IPS DF 6.9 (cell line): ENCODE data around the gene C1orf141.

Source experiments
- DNase-seq: peaks from one replicate; pipeline ENCODE4 v3.0.0-alpha.2; 2013; ENCODE audit warnings: low read depth, low spot score
- H3K27ac ChIP-seq: one replicate; pipeline ENCODE4 v1.5.1; 2013; ENCODE audit warnings: low read length, control low read depth
- H3K27me3 ChIP-seq: 2 replicates; pipeline ENCODE4 v1.6.1; 2013; ENCODE audit warnings: mild to moderate bottlenecking, low read length; ENCODE audit not compliant: control insufficient read depth, insufficient read depth
- H3K36me3 ChIP-seq: 2 replicates; pipeline ENCODE4 v1.6.1; 2013; ENCODE audit warnings: low read length; ENCODE audit not compliant: control insufficient read depth, insufficient read depth
- H3K4me1 ChIP-seq: 2 replicates; pipeline ENCODE4 v1.6.1; 2013; ENCODE audit warnings: low read length; ENCODE audit not compliant: control insufficient read depth, insufficient read depth
- H3K4me3 ChIP-seq: 2 replicates; pipeline ENCODE4 v1.5.1; 2013; ENCODE audit warnings: mild to moderate bottlenecking, low read length
- H3K9me3 ChIP-seq: 2 replicates; pipeline ENCODE4 v1.6.1; 2013; ENCODE audit warnings: low read length, inconsistent platforms; ENCODE audit not compliant: control insufficient read depth, insufficient read depth
- WGBS: extraction: QIAGEN DNeasy Blood & Tissue Kit; methylation state at CpG from one replicate; pipeline ENCODE4 v1.1.7; 2013; ENCODE audit warnings: mixed read lengths, missing lambda C conversion rate; ENCODE audit not compliant: insufficient read length, insufficient coverage; 5-methylcytosine and 5-hydroxymethylcytosine counted together

C1orf141 gene

DNA sequence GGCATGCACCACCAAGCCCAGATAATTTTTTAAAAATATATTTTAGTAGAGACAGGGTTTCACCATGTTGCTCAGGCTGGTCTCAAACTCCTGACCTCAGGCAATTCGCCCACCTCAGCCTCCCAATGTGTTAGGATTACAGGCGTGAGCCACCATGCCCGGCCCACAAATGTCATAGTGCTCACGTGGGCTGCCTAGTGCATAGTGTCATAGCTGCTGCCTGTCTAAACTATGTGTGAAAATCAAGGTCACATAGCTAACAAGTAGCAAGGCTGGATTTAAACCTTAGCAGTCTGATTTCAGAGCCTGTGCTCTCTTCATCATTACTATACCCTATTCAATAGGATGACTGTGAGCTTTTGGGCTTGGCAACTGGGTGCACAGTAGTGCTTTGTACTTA lies 10.3 kb downstream of the C1orf141 start:
- H3K4me3 ChIP-seq, result no peak overlapping the region
- no peaks in the 10 kb centered on the region for H3K9me3 ChIP-seq
- DNase-seq, result no peak
- no peaks in the 10 kb centered on the region for H3K27me3 ChIP-seq
- whole genome bisulfite sequencing, result no CpG with 5 or more reads among the region's 4 CpGs
- no peaks in the 10 kb centered on the region for H3K36me3 ChIP-seq
- no peak overlapping the region for H3K27ac ChIP-seq
- H3K4me1 ChIP-seq, result no peaks in the 10 kb centered on the region

DNA sequence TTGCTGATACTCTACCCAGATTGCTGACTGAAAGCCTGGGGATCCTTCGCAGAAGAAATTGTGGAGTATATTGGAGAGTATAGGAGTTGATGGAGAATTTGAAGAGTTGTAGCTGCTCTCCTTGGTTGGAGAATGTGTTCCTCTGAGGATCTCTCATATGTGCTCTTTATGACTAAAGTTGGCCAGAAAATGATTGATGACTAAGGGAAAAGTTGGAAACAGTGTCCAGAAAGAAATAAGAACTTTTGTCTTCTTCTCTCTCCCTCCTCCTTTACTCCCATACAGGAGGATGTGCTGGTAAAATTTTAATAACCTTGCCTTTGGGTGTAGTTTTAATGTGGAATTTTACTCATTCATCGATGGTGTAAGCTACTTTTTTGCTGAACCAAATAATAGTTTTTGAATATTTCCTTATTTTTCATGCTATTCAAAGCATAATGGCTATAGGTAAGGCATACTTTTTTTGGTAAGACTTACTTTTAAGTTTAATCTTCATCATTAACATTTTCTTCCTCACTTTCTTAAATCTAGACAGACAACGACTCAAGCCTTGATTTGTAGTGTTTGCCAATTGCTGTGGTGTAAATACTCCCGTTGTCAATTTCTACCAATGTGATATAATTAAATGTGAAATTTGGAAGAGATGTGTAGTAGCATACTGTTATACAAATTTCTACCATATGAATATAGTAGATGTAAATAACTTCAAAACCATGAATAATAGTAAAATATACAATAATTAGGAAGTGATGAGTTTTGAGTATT lies 13.7 kb downstream of the C1orf141 start:
- Histone ChIP-seq H3K27ac (no peak overlapping the region), H3K4me1 (no peaks in the 10 kb centered on the region), H3K9me3 (no peaks in the 10 kb centered on the region), H3K27me3 (no peaks in the 10 kb centered on the region), H3K36me3 (no peaks in the 10 kb centered on the region), H3K4me3 (no peak overlapping the region)
- WGBS, result no CpG with 5 or more reads among the region's 4 CpGs
- DNase-seq, result no peak

DNA sequence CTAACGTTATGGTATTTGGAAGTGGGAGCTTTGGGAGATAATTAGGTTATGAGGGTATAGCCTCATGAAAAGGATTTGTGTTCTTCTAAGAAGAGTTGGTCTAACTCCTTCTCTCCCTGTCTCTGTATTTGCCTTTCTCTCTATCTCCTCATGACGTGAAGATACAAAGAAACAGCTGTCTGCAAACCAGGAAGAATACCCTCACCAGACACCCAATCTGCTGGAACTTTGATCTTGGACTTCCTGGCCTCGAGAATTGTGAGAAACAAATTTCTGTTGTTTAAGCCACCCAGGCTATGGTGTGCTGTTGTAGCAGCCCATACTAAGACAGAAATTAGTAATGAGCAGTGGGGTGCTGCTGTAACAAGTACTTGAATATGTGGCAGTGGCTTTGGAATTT lies 16.1 kb downstream of the C1orf141 start:
- Histone ChIP-seq H3K9me3 (no peaks in the 10 kb centered on the region), H3K27me3 (no peaks in the 10 kb centered on the region), H3K27ac (no peak overlapping the region), H3K4me3 (no peak overlapping the region), H3K4me1 (no peaks in the 10 kb centered on the region), H3K36me3 (no peaks in the 10 kb centered on the region)
- no peak for DNase-seq
- WGBS, result no CpG with 5 or more reads among the region's 3 CpGs

DNA sequence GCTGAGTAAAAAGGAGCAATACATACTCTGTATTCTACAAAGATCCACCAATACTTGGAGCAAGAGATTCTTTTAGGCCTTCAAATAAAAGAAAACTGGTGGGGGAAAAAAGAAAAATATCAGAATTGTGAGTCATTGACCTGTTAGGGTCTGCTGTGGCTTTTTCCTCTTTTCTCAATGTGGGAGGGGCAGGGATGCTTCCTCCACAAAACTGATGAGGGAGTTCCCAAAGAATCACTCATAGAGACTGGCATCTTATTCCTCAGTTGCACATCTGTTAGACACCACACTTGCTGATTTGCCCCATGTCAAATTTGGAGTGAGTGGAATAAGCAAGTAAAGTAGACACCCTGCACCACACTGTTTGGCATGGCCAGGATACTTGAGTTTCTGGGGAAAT lies 16.6 kb downstream of the C1orf141 start:
- H3K4me3 ChIP-seq, result no peak overlapping the region
- no peaks in the 10 kb centered on the region for H3K9me3 ChIP-seq
- no peaks in the 10 kb centered on the region for H3K36me3 ChIP-seq
- no peak overlapping the region for H3K27ac ChIP-seq
- DNase-seq, result no peak
- no peaks in the 10 kb centered on the region for H3K4me1 ChIP-seq
- no peaks in the 10 kb centered on the region for H3K27me3 ChIP-seq

DNA sequence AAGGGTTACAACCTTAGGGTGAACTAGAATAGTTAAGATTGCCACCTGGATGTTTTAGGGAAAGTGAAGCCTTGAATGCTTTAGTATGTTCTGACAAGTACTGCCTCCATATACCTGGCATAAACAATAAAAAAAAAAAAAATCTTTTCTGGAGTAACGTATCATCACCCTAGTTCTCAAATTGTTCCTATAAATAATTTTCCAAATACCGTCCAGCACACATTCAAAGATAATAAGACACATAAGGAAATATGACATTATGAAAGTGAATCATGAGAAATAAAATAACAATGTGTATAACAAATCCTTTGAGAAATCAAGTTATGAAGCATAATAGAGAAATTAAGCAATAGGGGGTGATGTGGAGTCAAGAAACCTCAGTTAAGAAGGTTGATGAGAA lies 20.6 kb downstream of the C1orf141 start:
- no CpG with 5 or more reads among the region's 2 CpGs for WGBS

DNA sequence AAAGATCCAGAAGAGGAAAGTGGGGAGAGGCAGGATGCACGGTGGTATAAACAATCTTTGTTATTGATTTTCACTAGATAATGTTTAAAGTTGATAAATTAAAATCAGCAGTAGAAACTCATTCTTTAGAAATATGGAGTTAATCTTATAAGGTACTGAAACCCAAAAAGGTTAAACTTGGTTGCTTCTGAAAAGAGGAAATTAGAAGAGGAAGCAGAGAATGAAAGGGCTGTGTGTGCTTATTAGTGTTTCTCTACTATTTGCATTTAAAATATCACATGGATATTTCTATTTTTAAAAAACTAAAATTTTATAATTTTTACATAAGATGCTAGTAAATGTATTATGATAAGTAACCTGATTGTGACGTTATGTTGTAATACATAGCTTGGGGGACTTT lies 24.4 kb downstream of the C1orf141 start:
- Histone ChIP-seq H3K4me1 (no peaks in the 10 kb centered on the region), H3K27me3 (no peaks in the 10 kb centered on the region), H3K27ac (no peak overlapping the region), H3K9me3 (no peaks in the 10 kb centered on the region; the same call in 1 of the 2 replicates), H3K36me3 (no peaks in the 10 kb centered on the region), H3K4me3 (no peak overlapping the region)
- no CpG with 5 or more reads among the region's 2 CpGs for WGBS
- DNase-seq, result no peak

More for the DNA sequence above, 20.6 kb downstream of the C1orf141 start:
- Histone ChIP-seq H3K9me3 (no peaks in the 10 kb centered on the region), H3K27ac (no peak overlapping the region), H3K4me3 (no peak overlapping the region), H3K4me1 (no peaks in the 10 kb centered on the region), H3K36me3 (no peaks in the 10 kb centered on the region), H3K27me3 (no peaks in the 10 kb centered on the region)
- no peak for DNase-seq

DNA sequence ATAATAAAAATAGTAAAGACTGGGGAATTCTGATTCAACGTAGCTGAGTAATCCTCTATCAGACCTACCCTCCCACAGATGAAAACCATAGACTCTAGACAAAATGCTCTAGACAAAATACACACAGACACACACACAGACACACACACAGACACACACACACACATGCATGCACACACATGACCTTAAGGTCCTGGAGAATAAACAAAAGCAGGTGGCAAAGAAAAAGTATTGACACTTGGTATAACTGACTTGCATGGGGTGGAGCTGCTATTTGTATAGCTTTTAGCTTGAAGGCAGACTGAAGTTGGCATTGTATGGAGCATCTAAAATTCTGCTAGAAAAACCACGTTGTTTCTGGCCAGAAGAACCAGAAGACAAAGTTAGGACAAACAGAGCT lies 29.3 kb downstream of the C1orf141 start:
- Histone ChIP-seq H3K36me3 (no peaks in the 10 kb centered on the region), H3K4me3 (no peak overlapping the region), H3K4me1 (no peaks in the 10 kb centered on the region), H3K27ac (no peak overlapping the region), H3K27me3 (no peaks in the 10 kb centered on the region), H3K9me3 (no peaks in the 10 kb centered on the region; the same call in 1 of the 2 replicates)
- no peak for DNase-seq
- WGBS, result no CpG with 5 or more reads among the region's 2 CpGs

DNA sequence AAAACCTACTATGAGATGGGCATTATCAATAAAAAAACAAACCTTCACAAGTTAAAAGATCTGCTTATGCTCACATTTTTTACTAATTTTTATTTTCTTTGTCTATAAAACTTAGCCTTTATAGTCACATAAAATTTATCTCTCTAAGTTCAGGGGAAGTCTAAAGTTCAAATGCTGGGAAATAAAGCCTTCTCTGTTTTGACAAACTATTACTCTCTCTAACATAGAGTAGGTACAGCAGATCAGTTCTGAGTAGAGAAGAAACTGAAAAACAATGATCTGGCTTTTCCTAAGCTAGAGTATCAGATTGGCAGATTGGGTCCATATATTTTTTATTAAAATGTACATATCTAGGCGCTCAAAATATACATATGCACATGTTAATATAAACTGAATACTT lies 31.2 kb downstream of the C1orf141 start:
- Histone ChIP-seq H3K27me3 (no peaks in the 10 kb centered on the region), H3K9me3 (no peaks in the 10 kb centered on the region; the same call in 1 of the 2 replicates), H3K36me3 (no peaks in the 10 kb centered on the region), H3K4me1 (no peaks in the 10 kb centered on the region), H3K27ac (no peak overlapping the region), H3K4me3 (no peak overlapping the region)
- DNase-seq, result no peak
- no CpG with 5 or more reads among the region's 1 CpG for WGBS

DNA sequence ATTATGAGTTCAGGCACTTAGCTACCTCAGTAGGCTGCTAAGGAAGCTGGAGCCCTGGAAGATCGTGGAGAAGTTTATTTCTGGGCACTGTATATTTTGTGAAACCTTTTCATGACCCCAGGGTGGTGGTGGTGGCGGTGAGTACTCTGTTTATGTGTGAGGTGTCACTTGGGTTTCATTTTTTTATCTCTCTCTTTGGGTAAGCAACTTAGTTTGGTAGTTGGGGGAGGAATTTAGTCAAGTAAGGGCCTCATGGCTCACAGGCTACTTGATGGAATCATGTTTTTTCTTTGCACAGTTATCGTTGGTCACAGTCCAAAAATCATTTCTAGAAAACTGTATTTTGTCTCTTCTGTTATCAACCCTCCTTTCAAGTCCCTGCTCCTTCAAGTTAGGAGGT lies 33.9 kb downstream of the C1orf141 start:
- no peak for DNase-seq
- H3K27ac ChIP-seq, result no peak overlapping the region
- WGBS, result no CpG with 5 or more reads among the region's 3 CpGs
- peaks cover 2% of the 10 kb centered on the region; the same call in 1 of the 2 replicates for H3K4me1 ChIP-seq
- H3K4me3 ChIP-seq, result no peak overlapping the region
- H3K27me3 ChIP-seq, result no peaks in the 10 kb centered on the region
- H3K9me3 ChIP-seq, result no peaks in the 10 kb centered on the region
- H3K36me3 ChIP-seq, result no peaks in the 10 kb centered on the region

DNA sequence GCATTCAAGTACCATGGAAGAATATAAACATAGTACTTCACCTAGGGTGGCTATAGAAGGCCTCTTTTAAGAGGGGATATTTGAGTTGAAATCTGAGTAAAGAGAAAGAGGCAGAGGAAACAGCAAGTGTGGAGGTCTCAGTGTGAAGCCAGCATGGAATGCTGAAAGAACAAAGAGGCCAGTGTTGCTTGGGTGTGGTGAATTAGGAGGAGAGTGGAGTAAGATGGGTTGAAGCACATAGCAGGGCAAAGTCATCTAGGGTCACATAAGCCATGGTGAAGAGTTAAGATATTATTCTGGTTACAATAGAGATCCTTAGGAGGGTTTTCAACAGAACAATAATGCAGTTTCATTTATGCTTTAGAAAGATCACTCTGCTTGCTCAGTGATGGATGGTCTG lies 37.5 kb downstream of the C1orf141 start:
- peak; percentile 52 for DNase-seq
- Histone ChIP-seq H3K4me1 (peaks cover 2% of the 10 kb centered on the region; the same call in 1 of the 2 replicates), H3K9me3 (no peaks in the 10 kb centered on the region), H3K4me3 (no peak overlapping the region), H3K36me3 (no peaks in the 10 kb centered on the region), H3K27me3 (no peaks in the 10 kb centered on the region), H3K27ac (no peak overlapping the region)

DNA sequence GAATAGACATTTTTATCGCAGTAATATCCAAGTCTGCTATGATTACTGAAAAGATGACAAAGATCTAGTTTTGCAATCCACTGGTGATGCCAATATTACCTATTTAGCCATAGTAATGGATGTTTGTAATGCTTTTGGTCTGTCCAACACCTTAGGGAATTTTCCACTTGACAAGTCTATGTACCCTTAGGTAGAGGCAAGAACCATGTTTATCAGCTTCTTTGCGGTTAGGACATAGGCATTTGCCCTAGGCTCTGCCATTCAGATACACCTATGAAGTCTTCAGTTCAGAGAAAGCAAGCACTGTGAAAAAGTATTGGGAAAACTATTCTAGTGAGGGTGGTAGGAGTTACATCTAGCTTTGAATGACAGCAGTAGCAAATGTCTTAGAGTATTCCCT lies 40.6 kb downstream of the C1orf141 start:
- H3K9me3 ChIP-seq, result no peaks in the 10 kb centered on the region
- H3K4me1 ChIP-seq, result peaks cover 2% of the 10 kb centered on the region; the same call in 1 of the 2 replicates
- H3K27me3 ChIP-seq, result no peaks in the 10 kb centered on the region
- DNase-seq, result no peak
- H3K36me3 ChIP-seq, result no peaks in the 10 kb centered on the region
- H3K27ac ChIP-seq, result no peak overlapping the region
- WGBS, result no CpG with 5 or more reads among the region's 2 CpGs
- no peak overlapping the region for H3K4me3 ChIP-seq
